ENCODE data around the gene USP47.

- no peak for TF ChIP-seq CTCF (conservative IDR thresholded peaks at IDR 0.05; ENCODE audit: low read depth, low read length)
- TF ChIP-seq EZH2 (IDR thresholded peaks at IDR 0.05; ENCODE audit: borderline replicate concordance, low read depth, low read length, poor library complexity, severe bottlenecking) = no peak
These were observed 22.6 kb downstream of the USP47 start for GRCh38 chr11:11864332-11864731.
